Measurements from ENCODE around the gene MYLK. TPM values are rescaled to one million over a fixed set of nuclear protein-coding genes. Genes with fewer than 3 reads are reported as not detected.
"Not testable (repeated sequence)": the region's sequence is repeated elsewhere in the genome, so short reads cannot be mapped to it uniquely, and the experiment has no call there.

MYLK gene
- total and polyA plus RNA-seq, 2 experiments from 2014 or later = 13.1 to 27.1 TPM

- no peaks in the 10 kb centered on the region for H3K36me3 ChIP-seq (replicated peaks; ENCODE audit: insufficient read depth, low read depth)
- WGBS (ENCODE audit: low lambda C conversion rate, missing lambda C conversion rate) = 88% methylated on average over 3 of the region's 3 CpGs
- H3K79me2 ChIP-seq = no peaks in the 10 kb centered on the region
- H3K9me3 ChIP-seq (ENCODE audit: low read depth) = no peaks in the 10 kb centered on the region
- H3K27me3 ChIP-seq = no peaks in the 10 kb centered on the region
- H3K27ac ChIP-seq = no peak overlapping the region
- H2AFZ ChIP-seq = no peak overlapping the region
- DNase-seq (ENCODE audit: low spot score) = no peak
- H4K20me1 ChIP-seq (ENCODE audit: insufficient read depth, poor library complexity, severe bottlenecking) = no peaks in the 10 kb centered on the region
- H3K9me2 ChIP-seq (replicated peaks; ENCODE audit: insufficient read depth) = no peaks in the 10 kb centered on the region
- TF ChIP-seq EZH2 (IDR thresholded peaks at IDR 0.05; ENCODE audit: borderline replicate concordance) = no peak
- H3K4me2 ChIP-seq = no peak overlapping the region
- no peaks in the 10 kb centered on the region for H3K4me1 ChIP-seq (ENCODE audit: insufficient read depth)
- no peak overlapping the region for H3K4me3 ChIP-seq
Observed at GRCh38 chr3:123741041-123741511, 143.1 kb downstream of the MYLK start.

- no peaks in the 10 kb centered on the region for H4K20me1 ChIP-seq (ENCODE audit: insufficient read depth, poor library complexity, severe bottlenecking)
- no peaks in the 10 kb centered on the region for H3K4me1 ChIP-seq (ENCODE audit: insufficient read depth)
- H3K36me3 ChIP-seq (replicated peaks; ENCODE audit: insufficient read depth, low read depth) = no peaks in the 10 kb centered on the region
- 99% methylated on average over 6 of the region's 6 CpGs for WGBS (ENCODE audit: low lambda C conversion rate, missing lambda C conversion rate)
- no peak for DNase-seq (ENCODE audit: low spot score)
- H3K79me2 ChIP-seq = no peaks in the 10 kb centered on the region
- no peaks in the 10 kb centered on the region for H3K27me3 ChIP-seq
- no peak overlapping the region for H3K27ac ChIP-seq
- no peak overlapping the region for H2AFZ ChIP-seq
- H3K4me3 ChIP-seq = no peak overlapping the region
- TF ChIP-seq, protein P1, sequence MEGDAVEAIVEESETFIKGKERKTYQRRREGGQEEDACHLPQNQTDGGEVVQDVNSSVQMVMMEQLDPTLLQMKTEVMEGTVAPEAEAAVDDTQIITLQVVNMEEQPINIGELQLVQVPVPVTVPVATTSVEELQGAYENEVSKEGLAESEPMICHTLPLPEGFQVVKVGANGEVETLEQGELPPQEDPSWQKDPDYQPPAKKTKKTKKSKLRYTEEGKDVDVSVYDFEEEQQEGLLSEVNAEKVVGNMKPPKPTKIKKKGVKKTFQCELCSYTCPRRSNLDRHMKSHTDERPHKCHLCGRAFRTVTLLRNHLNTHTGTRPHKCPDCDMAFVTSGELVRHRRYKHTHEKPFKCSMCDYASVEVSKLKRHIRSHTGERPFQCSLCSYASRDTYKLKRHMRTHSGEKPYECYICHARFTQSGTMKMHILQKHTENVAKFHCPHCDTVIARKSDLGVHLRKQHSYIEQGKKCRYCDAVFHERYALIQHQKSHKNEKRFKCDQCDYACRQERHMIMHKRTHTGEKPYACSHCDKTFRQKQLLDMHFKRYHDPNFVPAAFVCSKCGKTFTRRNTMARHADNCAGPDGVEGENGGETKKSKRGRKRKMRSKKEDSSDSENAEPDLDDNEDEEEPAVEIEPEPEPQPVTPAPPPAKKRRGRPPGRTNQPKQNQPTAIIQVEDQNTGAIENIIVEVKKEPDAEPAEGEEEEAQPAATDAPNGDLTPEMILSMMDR (IDR thresholded peaks at IDR 0.05; ENCODE audit: poor library complexity) = no peak
- TF ChIP-seq EZH2 (IDR thresholded peaks at IDR 0.05; ENCODE audit: borderline replicate concordance) (no peak), EZH2phosphoT487 (IDR thresholded peaks at IDR 0.05; ENCODE audit: low read depth, severe bottlenecking, unreplicated experiment) (no peak)
- no peak overlapping the region for H3K4me2 ChIP-seq
- no peaks in the 10 kb centered on the region for H3K9me3 ChIP-seq (ENCODE audit: low read depth)
- no peaks in the 10 kb centered on the region for H3K9me2 ChIP-seq (replicated peaks; ENCODE audit: insufficient read depth)
Observed at GRCh38 chr3:123740391-123740822, 143.7 kb downstream of the MYLK start.

GRCh38 chr3:123739754-123740153, 144.4 kb downstream of the MYLK start:
- H3K9me3 ChIP-seq (ENCODE audit: low read depth) = no peaks in the 10 kb centered on the region
- no peaks in the 10 kb centered on the region for H3K36me3 ChIP-seq (replicated peaks; ENCODE audit: insufficient read depth, low read depth)
- H2AFZ ChIP-seq = no peak overlapping the region
- H3K79me2 ChIP-seq = no peaks in the 10 kb centered on the region
- WGBS (ENCODE audit: low lambda C conversion rate, missing lambda C conversion rate) = 95% methylated on average over 2 of the region's 2 CpGs
- H4K20me1 ChIP-seq (ENCODE audit: insufficient read depth, poor library complexity, severe bottlenecking) = no peaks in the 10 kb centered on the region
- H3K4me2 ChIP-seq = no peak overlapping the region
- no peak overlapping the region for H3K4me3 ChIP-seq
- no peaks in the 10 kb centered on the region for H3K9me2 ChIP-seq (replicated peaks; ENCODE audit: insufficient read depth)
- no peak overlapping the region for H3K27ac ChIP-seq
- TF ChIP-seq, protein P1 (IDR thresholded peaks at IDR 0.05; ENCODE audit: poor library complexity) = no peak
- no peak for TF ChIP-seq EZH2 (IDR thresholded peaks at IDR 0.05; ENCODE audit: borderline replicate concordance)
- no peak for TF ChIP-seq EZH2phosphoT487 (IDR thresholded peaks at IDR 0.05; ENCODE audit: low read depth, severe bottlenecking, unreplicated experiment)
- no peaks in the 10 kb centered on the region for H3K27me3 ChIP-seq
- DNase-seq (ENCODE audit: low spot score) = no peak
- H3K4me1 ChIP-seq (ENCODE audit: insufficient read depth) = no peaks in the 10 kb centered on the region

GRCh38 chr3:123739106-123739505, 145.0 kb downstream of the MYLK start:
- H3K27ac ChIP-seq = no peak overlapping the region
- WGBS (ENCODE audit: low lambda C conversion rate, missing lambda C conversion rate) = 87% methylated on average over 2 of the region's 2 CpGs
- no peak for DNase-seq (ENCODE audit: low spot score)

GRCh38 chr3:123738522-123738921, 145.6 kb downstream of the MYLK start:
- not testable (repeated sequence) for H3K79me2 ChIP-seq; DNase-seq (ENCODE audit: low spot score); H2AFZ ChIP-seq; H3K9me2 ChIP-seq (replicated peaks; ENCODE audit: insufficient read depth); H3K4me2 ChIP-seq; H4K20me1 ChIP-seq (ENCODE audit: insufficient read depth, poor library complexity, severe bottlenecking); H3K36me3 ChIP-seq (replicated peaks; ENCODE audit: insufficient read depth, low read depth); H3K27me3 ChIP-seq; H3K27ac ChIP-seq; H3K9me3 ChIP-seq (ENCODE audit: low read depth); H3K4me3 ChIP-seq; H3K4me1 ChIP-seq (ENCODE audit: insufficient read depth)
- WGBS (ENCODE audit: low lambda C conversion rate, missing lambda C conversion rate) = 96% methylated on average over 5 of the region's 5 CpGs

More at GRCh38 chr3:123739106-123739505, 145.0 kb downstream of the MYLK start:
- TF ChIP-seq EZH2 (IDR thresholded peaks at IDR 0.05; ENCODE audit: borderline replicate concordance) = no peak
- no peak for TF ChIP-seq EZH2phosphoT487 (IDR thresholded peaks at IDR 0.05; ENCODE audit: low read depth, severe bottlenecking, unreplicated experiment)
- TF ChIP-seq, protein P1 (IDR thresholded peaks at IDR 0.05; ENCODE audit: poor library complexity) = no peak
- Histone ChIP-seq H3K9me2 (replicated peaks; ENCODE audit: insufficient read depth) (no peaks in the 10 kb centered on the region), H3K36me3 (replicated peaks; ENCODE audit: insufficient read depth, low read depth) (no peaks in the 10 kb centered on the region), H3K4me2 (no peak overlapping the region), H3K79me2 (no peaks in the 10 kb centered on the region), H4K20me1 (ENCODE audit: insufficient read depth, poor library complexity, severe bottlenecking) (no peaks in the 10 kb centered on the region), H3K4me3 (no peak overlapping the region), H3K9me3 (ENCODE audit: low read depth) (no peaks in the 10 kb centered on the region), H3K27me3 (no peaks in the 10 kb centered on the region), H2AFZ (no peak overlapping the region), H3K4me1 (ENCODE audit: insufficient read depth) (no peaks in the 10 kb centered on the region)
